Measurements from ENCODE around the gene OPN3. TPM values are rescaled to one million over a fixed set of nuclear protein-coding genes. Genes with fewer than 3 reads are reported as not detected.

OPN3 gene
- total RNA-seq, 1 experiment from 2014 or later = 10.0 TPM

DNA sequence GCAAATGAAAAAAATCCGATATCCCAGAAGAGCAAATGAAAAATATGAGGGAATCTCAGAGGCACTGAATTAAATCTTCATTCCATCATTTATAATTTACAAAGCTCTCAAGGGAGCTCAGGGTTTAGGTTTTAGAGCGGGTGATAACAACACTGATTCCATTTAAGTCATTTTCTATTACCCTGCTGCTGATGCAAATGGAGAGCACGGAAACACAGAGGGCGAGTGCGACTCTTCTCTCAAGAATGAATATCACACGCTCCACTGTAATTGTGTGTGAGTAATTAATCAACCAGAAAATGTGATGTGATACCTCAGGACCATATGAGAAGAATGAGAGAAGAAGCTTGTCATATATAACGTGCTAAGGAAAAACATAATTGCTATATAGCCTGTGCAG, 22.7 kb downstream of the OPN3 start:
- H2AFZ ChIP-seq (ENCODE audit: low read length) = no peak overlapping the region
- H3K27me3 Mint-ChIP-seq (ENCODE audit: low read depth) = no peaks in the 10 kb centered on the region
- H3K79me2 ChIP-seq (ENCODE audit: insufficient read depth, low read length) = no peaks in the 10 kb centered on the region
- no peak overlapping the region for H3K4ac ChIP-seq (ENCODE audit: low read depth, low read length)
- DNase-seq = no peak
- no peak overlapping the region for H3K9ac ChIP-seq (ENCODE audit: extremely low read depth, insufficient read length, low read length)
- H3K18ac ChIP-seq (ENCODE audit: insufficient read length, low read depth, low read length) = no peak overlapping the region
- H3K36me3 Mint-ChIP-seq (ENCODE audit: insufficient read depth in 1 of 3, low read depth in 3 of 3) = peaks cover 0 to 4% (median 0%) of the 10 kb centered on the region in 3 experiments; a peak in 2 of 7 replicates
- H3K4me3 Mint-ChIP-seq = no peak overlapping the region
- H2BK12ac ChIP-seq (ENCODE audit: insufficient read length, low read depth, low read length) = no peak overlapping the region
- no CpG with 5 or more reads among the region's 7 CpGs for WGBS (ENCODE audit: extremely low coverage, insufficient read length, low lambda C conversion rate)
- H3K27ac ChIP-seq (ENCODE audit: insufficient read length, low read depth, low read length) = no peak overlapping the region
- H4K8ac ChIP-seq (replicated peaks; ENCODE audit: insufficient read length, low read depth, low read length) = no peak overlapping the region
- H3K4me1 Mint-ChIP-seq = 0 out of 4 replicates have a peak, but pooled peaks cover 0 to 2% of the 10 kb centered on the region in 2 experiments
- H3K9me3 Mint-ChIP-seq = no peaks in the 10 kb centered on the region
- H3T11ph ChIP-seq (ENCODE audit: low read length) = no peak overlapping the region
- no peak overlapping the region for H2BK15ac ChIP-seq (ENCODE audit: low read depth, low read length)
- H4K5ac ChIP-seq (ENCODE audit: insufficient read length, low read depth, low read length) = no peak overlapping the region
- TF ChIP-seq, protein P1, sequence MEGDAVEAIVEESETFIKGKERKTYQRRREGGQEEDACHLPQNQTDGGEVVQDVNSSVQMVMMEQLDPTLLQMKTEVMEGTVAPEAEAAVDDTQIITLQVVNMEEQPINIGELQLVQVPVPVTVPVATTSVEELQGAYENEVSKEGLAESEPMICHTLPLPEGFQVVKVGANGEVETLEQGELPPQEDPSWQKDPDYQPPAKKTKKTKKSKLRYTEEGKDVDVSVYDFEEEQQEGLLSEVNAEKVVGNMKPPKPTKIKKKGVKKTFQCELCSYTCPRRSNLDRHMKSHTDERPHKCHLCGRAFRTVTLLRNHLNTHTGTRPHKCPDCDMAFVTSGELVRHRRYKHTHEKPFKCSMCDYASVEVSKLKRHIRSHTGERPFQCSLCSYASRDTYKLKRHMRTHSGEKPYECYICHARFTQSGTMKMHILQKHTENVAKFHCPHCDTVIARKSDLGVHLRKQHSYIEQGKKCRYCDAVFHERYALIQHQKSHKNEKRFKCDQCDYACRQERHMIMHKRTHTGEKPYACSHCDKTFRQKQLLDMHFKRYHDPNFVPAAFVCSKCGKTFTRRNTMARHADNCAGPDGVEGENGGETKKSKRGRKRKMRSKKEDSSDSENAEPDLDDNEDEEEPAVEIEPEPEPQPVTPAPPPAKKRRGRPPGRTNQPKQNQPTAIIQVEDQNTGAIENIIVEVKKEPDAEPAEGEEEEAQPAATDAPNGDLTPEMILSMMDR (conservative IDR thresholded peaks at IDR 0.05) = no peak
- no peak overlapping the region for H2BK20ac ChIP-seq (ENCODE audit: low read depth, low read length, poor library complexity, severe bottlenecking)
- no peak overlapping the region for H2BK5ac ChIP-seq (ENCODE audit: insufficient read length, low read length)
- H3K23ac ChIP-seq (ENCODE audit: insufficient read length, low read depth, low read length) = no peak overlapping the region
- H3K23me2 ChIP-seq (ENCODE audit: insufficient read length, low read depth, low read length, poor library complexity, severe bottlenecking) = no peaks in the 10 kb centered on the region
- no peaks in the 10 kb centered on the region for H3K79me1 ChIP-seq (ENCODE audit: insufficient read depth, low read depth, low read length, poor library complexity, severe bottlenecking)
- H4K20me1 ChIP-seq (ENCODE audit: control insufficient read depth, insufficient read depth, insufficient read length) = no peaks in the 10 kb centered on the region
- no peak overlapping the region for H3K56ac ChIP-seq (ENCODE audit: insufficient read length, low read depth, low read length)
- H2AK5ac ChIP-seq (ENCODE audit: insufficient read length, low read length) = no peak overlapping the region
- no peak overlapping the region for H4K91ac ChIP-seq (ENCODE audit: insufficient read length, low read depth, low read length)
- H3K9me3 ChIP-seq (ENCODE audit: control insufficient read depth, low read depth, low read length) = no peaks in the 10 kb centered on the region
- no peak overlapping the region for H3K4me2 ChIP-seq (ENCODE audit: insufficient read depth, insufficient read length, low read length)
- H3K27ac Mint-ChIP-seq = no peak overlapping the region
- H2BK120ac ChIP-seq (ENCODE audit: low read depth, low read length, poor library complexity, severe bottlenecking) = no peak overlapping the region
- no peak overlapping the region for H3K14ac ChIP-seq (ENCODE audit: insufficient read depth, low read length)
- no peaks in the 10 kb centered on the region for H3K4me1 ChIP-seq (ENCODE audit: insufficient read depth, low read length)
- no peaks in the 10 kb centered on the region for H3K27me3 ChIP-seq (ENCODE audit: insufficient read depth, low read length)

Data from H9 (cell line).